ENCODE data around the gene NUDT16L1.

NUDT16L1 gene

DNA sequence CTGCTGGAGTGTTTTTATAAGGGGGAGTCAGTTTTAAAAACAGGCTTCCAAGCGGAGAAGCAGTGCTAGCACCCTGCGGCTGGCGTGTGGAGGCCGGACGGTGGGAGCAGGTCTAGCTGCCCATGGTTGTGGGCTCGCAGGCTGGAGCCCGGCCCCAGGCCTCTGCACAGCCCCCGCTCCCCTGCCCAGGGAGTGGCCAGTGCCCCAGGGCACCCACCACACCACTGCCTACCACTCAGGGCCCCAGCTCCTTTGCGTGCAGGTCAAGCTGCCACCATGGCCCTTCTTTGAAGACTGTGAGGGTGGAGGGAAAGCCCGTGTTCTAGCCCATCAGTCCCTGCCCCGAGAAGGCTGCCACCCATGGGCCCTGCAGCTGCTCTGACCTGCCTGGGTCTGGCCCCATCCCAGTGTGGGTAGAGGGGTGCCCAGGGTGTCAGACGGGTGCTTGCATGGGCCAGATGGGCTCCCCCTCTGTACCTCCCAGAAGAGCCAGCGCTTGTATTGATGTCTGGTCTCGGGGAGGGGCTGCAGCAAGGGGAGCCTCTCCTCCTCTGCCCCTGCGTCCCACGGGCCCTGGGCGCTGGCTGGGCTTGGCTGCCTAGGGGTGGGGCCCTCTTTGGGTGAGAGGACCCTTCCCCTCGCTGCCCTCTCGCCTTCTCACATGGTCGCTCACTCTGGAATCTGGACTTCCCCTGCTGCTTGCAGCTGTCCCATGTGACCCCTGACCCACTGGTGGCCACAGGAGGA lies 1.5 kb upstream of the NUDT16L1 start:
- Histone ChIP-seq H3K4me3 (peak overlapping the region in 5 of 10 experiments; percentile 31 to 99 (median 86); a peak in 6 of 20 replicates), H3K4me1 (peaks cover 69 to 85% (median 80%) of the 10 kb centered on the region in 10 experiments), H3K9me3 (replicated peaks in 1 of 11) (no peaks in the 10 kb centered on the region), H3K27ac (peak overlapping the region in 9 of 11 experiments; percentile 46 to 93 (median 82); a peak in 18 of 22 replicates), H3K27me3 (no peaks in the 10 kb centered on the region), H3K4me2 (peak overlapping the region; percentile 90 to 100 (median 97)), H4K20me1 (peaks cover 23 to 86% (median 49%) of the 10 kb centered on the region in 11 experiments), H3K9ac (peak overlapping the region; percentile 20 to 93 (median 88); a peak in 20 of 22 replicates), H3K36me3 (peaks cover 26 to 57% (median 39%) of the 10 kb centered on the region in 11 experiments)
- no peak for TF ChIP-seq Cebpa-rat (IDR thresholded peaks at IDR 0.05)

DNA sequence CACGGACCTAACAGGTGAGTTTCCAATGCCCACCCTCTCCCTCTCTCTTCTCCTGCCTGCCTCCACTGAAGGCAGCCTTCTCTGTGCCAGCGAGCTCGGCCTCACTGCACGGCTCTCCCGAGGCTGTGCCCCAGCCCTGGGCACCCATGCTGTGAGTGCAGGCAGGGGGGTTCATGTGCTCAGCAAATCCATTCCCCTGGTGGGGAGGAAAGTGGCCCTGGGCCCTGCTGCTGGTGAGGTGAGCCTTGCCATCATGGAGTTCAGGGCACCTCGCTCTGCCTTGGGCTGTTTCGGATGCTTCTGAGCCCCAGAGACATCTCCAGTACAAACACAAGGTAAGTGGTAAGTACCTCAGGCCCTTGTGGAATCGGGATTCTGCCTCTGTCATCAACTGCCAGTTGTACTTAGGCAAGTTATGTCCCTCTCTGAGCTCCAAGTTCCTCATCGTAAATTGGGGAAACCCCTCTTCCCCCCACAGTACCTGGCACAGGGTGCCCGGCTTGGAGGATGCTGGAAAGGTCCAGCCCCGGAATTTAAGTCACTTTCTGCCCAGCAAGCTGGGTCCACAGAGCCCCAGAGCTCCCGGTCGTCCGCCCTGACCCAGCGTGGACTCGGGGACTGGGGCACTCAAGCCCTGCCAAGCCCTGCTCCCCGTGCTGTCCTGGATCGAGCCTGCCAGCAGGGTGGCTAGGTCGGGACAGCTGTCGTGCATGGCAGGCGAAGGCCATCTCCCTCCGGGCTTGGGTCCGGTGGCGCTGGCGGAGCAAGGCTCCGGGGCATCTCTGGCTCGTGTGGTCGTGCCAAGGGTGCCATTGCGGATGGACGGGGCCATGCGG lies 684 bp upstream of the NUDT16L1 start:
- peak overlapping the region; percentile 90 to 100 (median 97) for H3K4me2 ChIP-seq
- no peak for TF ChIP-seq Cebpa-rat (IDR thresholded peaks at IDR 0.05)
- peak overlapping the region; percentile 83 to 99 (median 94) for H3K4me3 ChIP-seq
- H3K27ac ChIP-seq, result peak overlapping the region in 9 of 11 experiments; percentile 24 to 93 (median 82); a peak in 19 of 22 replicates
- no peaks in the 10 kb centered on the region for H3K27me3 ChIP-seq
- peaks cover 31 to 86% (median 45%) of the 10 kb centered on the region in 11 experiments for H4K20me1 ChIP-seq
- peaks cover 29 to 57% (median 41%) of the 10 kb centered on the region in 11 experiments for H3K36me3 ChIP-seq
- H3K9me3 ChIP-seq (replicated peaks in 1 of 11), result no peaks in the 10 kb centered on the region
- peaks cover 63 to 77% (median 71%) of the 10 kb centered on the region in 10 experiments for H3K4me1 ChIP-seq
- peak overlapping the region; percentile 34 to 93 (median 88); a peak in 21 of 22 replicates for H3K9ac ChIP-seq

DNA sequence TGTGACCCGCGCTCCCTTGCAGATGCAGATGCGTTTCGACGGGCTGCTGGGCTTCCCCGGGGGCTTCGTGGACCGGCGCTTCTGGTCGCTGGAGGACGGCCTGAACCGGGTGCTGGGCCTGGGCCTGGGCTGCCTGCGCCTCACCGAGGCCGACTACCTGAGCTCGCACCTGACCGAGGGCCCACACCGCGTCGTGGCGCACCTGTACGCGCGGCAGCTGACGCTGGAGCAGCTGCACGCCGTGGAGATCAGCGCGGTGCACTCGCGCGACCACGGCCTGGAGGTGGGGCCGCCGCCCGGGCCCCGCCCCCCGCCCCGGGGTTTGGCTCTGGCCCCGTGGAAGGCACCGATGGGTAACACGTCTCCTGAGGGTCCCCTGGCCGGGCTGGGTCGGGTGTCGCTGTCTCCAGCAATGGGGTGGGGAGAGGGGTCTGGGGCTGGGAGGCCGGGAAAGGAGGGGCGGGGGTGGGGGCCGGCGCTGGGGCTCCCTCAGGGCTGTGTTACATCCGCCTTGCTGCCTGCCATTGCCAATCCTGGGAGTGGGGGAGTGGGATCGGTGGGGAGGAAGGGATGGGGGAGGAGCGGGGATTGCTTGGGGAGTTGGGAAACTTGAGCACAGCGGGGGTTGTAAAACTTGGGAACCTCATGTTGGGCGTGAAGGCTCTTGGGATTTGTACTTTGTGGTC lies 737 bp downstream of the NUDT16L1 start:
- TF ChIP-seq Cebpa-rat (IDR thresholded peaks at IDR 0.05), result no peak
- Histone ChIP-seq H3K4me1 (peaks cover 49 to 63% (median 57%) of the 10 kb centered on the region in 10 experiments), H4K20me1 (peaks cover 27 to 84% (median 49%) of the 10 kb centered on the region in 11 experiments; a peak in 21 of 22 replicates), H3K27ac (peak overlapping the region; percentile 43 to 91 (median 84); a peak in 21 of 22 replicates), H3K4me3 (peak overlapping the region; percentile 83 to 99 (median 94)), H3K9me3 (replicated peaks in 1 of 11) (no peaks in the 10 kb centered on the region), H3K4me2 (peak overlapping the region; percentile 75 to 97 (median 89)), H3K36me3 (peaks cover 33 to 57% (median 44%) of the 10 kb centered on the region in 11 experiments), H3K27me3 (no peaks in the 10 kb centered on the region), H3K9ac (peak overlapping the region; percentile 86 to 93 (median 88))

DNA sequence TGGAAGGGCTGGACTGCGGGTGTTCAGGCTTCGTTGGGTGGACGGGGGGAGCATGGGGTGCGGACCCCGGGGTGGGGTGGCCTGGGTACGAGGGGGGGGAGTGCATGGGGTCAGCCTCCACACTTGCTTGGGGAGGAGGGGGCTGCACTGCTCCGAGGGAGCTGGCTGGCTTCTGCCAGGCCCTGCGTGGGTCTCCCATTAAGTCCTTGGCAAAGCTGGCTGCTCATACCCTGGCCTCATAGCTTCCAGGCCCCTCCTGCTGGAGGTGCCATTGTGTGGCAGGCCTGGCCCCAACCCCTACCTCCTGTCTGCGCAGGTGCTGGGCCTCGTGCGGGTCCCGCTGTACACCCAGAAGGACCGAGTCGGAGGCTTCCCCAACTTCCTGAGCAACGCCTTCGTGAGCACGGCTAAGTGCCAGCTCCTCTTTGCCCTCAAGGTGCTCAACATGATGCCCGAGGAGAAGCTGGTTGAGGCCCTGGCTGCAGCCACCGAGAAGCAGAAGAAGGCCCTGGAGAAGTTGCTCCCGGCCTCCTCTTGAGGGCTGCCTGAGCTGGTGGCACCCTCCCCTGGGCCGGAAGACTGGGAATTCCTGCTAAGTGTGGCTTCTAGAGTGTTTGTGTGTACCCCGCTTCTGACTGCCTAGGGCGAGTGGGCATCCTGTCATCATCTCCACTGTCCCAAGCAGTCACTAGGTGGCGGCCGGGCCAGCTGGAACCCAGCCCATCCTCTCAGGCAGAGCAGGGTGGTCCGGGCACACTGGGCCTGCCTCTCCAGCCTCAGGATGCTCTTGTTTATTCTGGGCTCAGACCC lies 1.5 kb downstream of the NUDT16L1 start:
- peak overlapping the region in 4 of 11 experiments; percentile 8 to 44 (median 22); a peak in 3 of 22 replicates for H3K27ac ChIP-seq

DNA sequence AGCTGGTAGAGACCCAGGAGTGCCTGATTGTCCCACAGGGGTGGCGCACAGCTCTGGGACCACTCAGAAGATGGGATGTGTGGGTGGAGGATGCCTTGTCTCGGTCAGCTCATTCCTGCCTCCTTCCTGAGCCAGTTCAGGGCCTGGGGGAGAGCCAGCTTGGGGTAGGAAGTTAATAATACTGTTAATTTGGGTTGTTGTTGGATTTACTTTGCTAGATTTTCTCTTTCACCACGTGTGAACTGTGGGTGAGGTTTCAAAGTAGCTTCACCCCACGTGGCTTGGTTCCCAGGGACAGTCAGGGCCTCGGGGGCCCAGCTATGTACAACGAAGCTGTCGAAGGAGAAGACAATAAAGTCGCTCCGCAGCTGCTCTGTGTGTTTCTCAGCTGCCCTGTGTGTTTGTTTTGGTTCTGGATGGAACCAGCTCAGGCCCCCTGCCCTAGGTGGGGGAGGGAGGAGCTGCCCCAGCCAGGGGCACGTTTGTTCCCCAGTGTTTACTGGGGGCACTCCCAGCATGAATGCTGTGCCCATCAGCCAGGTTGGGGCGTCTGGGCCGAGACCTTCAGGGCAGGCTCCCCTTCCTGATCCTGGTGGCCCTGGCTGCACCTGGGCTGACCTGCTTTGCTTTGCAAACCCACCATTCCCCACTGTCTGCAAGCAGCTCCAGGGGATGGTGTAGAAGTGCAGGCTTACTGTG lies 2.3 kb downstream of the NUDT16L1 start:
- H4K20me1 ChIP-seq, result peaks cover 13 to 77% (median 39%) of the 10 kb centered on the region in 11 experiments; a peak in 21 of 22 replicates
- peak overlapping the region in 2 of 11 experiments; percentile 18 to 44; a peak in 1 of 22 replicates for H3K27ac ChIP-seq
- TF ChIP-seq Cebpa-rat (IDR thresholded peaks at IDR 0.05), result no peak

More for the DNA sequence above, 1.5 kb downstream of the NUDT16L1 start:
- peaks cover 41 to 55% (median 50%) of the 10 kb centered on the region in 10 experiments for H3K4me1 ChIP-seq
- H4K20me1 ChIP-seq, result peaks cover 19 to 79% (median 42%) of the 10 kb centered on the region in 11 experiments; a peak in 21 of 22 replicates
- no peak for TF ChIP-seq Cebpa-rat (IDR thresholded peaks at IDR 0.05)
- H3K27me3 ChIP-seq, result no peaks in the 10 kb centered on the region
- peaks cover 39 to 57% (median 51%) of the 10 kb centered on the region in 11 experiments for H3K36me3 ChIP-seq
- H3K9ac ChIP-seq, result peak overlapping the region; percentile 86 to 93 (median 88); a peak in 19 of 22 replicates
- no peaks in the 10 kb centered on the region for H3K9me3 ChIP-seq (replicated peaks in 1 of 11)
- peak overlapping the region; percentile 83 to 99 (median 94); a peak in 19 of 20 replicates for H3K4me3 ChIP-seq
- peak overlapping the region; percentile 75 to 97 (median 89) for H3K4me2 ChIP-seq

DNA sequence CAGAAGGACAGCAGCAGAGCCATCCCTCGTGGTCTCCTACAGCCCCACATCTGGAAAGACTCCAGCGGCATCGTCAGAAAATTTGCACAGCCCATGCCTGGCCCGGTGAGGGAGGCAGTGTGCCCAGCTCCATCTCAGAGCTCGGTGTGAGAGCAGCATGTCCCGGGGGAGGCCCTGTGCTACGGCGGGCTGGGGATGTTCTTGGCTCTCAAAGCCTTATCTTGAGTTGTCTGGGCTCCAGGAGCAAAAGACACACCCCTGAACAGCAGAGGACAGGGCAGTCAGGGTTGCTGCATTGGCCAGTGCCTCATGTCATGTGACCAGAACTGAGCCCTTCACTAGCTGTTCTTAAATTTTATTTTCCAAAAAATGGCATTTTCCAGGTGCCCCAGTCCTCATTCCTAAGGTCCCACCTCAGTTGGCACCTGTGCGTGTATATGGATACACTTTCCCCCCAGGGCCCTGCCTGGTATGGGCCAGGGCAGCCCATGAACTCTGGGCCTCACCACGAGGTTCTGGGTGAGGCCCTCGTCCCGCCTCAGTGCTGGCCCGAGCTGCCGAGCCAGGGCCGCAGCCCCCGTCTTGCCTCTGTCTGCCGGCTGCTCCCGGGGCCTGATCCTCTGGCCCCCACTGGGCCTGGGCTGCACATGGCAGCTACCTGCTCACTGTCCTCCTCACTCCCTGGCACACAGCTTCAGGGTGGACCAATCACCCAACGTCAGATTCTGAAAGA lies 3.0 kb downstream of the NUDT16L1 start:
- peaks cover 53 to 67% (median 64%) of the 10 kb centered on the region in 11 experiments for H3K36me3 ChIP-seq
- TF ChIP-seq Cebpa-rat (IDR thresholded peaks at IDR 0.05), result no peak
- no peaks in the 10 kb centered on the region for H3K27me3 ChIP-seq
- H3K4me1 ChIP-seq, result peaks cover 28 to 42% (median 36%) of the 10 kb centered on the region in 10 experiments
- no peak overlapping the region for H3K4me3 ChIP-seq
- no peak overlapping the region for H3K27ac ChIP-seq
- peak overlapping the region in 8 of 11 experiments; percentile 21 to 97 (median 88); a peak in 9 of 22 replicates for H3K4me2 ChIP-seq
- no peaks in the 10 kb centered on the region for H3K9me3 ChIP-seq (replicated peaks in 1 of 11)
- H4K20me1 ChIP-seq, result peaks cover 8 to 74% (median 39%) of the 10 kb centered on the region in 11 experiments; a peak in 21 of 22 replicates
- peak overlapping the region in 6 of 11 experiments; percentile 8 to 91 (median 89); a peak in 7 of 22 replicates for H3K9ac ChIP-seq

More for the DNA sequence above, 2.3 kb downstream of the NUDT16L1 start:
- Histone ChIP-seq H3K4me1 (peaks cover 34 to 48% (median 42%) of the 10 kb centered on the region in 10 experiments), H3K4me3 (peak overlapping the region in 6 of 10 experiments; percentile 86 to 99 (median 96); a peak in 6 of 20 replicates), H3K4me2 (peak overlapping the region; percentile 75 to 97 (median 89); a peak in 20 of 22 replicates), H3K36me3 (peaks cover 46 to 60% (median 57%) of the 10 kb centered on the region in 11 experiments), H3K9me3 (replicated peaks in 1 of 11) (no peaks in the 10 kb centered on the region), H3K27me3 (no peaks in the 10 kb centered on the region), H3K9ac (peak overlapping the region in 8 of 11 experiments; percentile 86 to 93 (median 90); a peak in 15 of 22 replicates)
